Fibroblast of skin of abdomen (primary cell): ENCODE results near the gene KCNMB2. TPM values are rescaled to one million over a fixed set of nuclear protein-coding genes. Genes with fewer than 3 reads are reported as not detected.
A peak's percentile ranks its signal among the peaks of the same experiment; 100 is the strongest.

Source experiments
- DNase-seq: peaks from one replicate; pipeline ENCODE4 v3.0.0-alpha.2; 2013
- polyA plus RNA-seq, 2 experiments: library from polyadenylated mRNA; unstranded; fragments of 120-200 nt; gene quantifications; one replicate each; pipeline ENCODE4 v1.2.1, GENCODE V29; 2013; ENCODE audit not compliant: insufficient read length in 2 of 2

Gene KCNMB2
- 0.30 TPM for polyA plus RNA-seq (2013, experiment 1 of 2; ENCODE audit: insufficient read length)
- polyA plus RNA-seq (2013, experiment 2 of 2; ENCODE audit: insufficient read length): 0.30 TPM

DNA sequence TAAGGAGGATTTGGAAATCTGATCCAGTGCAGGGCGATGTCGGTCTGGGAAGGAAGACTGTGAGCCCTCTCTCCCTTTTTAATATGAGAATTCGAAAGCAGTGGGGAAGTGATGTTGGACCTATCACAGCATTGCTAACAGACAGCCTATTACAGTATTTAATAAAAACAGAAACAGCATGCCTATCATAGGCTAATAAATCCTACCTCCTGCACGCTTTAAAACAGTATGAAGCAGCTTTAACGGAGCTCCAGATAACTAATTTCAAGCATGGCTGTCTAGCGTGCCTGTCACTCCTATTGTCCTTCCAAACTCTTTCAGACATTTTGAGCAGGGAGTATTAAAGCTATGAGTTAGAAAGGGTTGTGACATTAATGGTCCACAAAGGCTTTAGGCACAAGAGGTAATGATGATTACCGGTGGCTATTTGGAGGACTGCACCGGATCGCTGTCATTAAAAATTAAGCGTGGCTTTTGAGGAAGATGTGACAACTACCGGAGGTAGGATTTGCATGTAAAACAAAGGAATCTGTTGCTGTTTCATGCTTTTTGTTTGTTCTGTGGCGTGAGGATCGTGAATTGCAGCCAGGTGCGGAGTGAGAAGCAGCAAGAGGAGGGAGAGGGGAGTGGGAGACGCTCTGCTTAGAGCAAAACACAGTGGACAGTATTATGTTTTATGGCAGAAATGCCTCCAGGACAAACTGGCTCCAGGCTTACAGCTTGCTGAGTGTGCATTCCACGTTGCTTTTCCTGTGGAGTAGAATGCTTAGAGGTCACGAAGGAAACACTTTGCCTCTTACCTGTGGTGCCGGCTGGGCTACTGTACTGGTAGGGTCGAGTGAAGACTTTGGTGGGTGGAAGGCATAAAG lies at the start of gene KCNMB2:
Gene KCNMB2, plus strand, starts transcription at position 226 of the 869 bp plus-strand sequence.
- DNase-seq: peak; percentile 37

DNA sequence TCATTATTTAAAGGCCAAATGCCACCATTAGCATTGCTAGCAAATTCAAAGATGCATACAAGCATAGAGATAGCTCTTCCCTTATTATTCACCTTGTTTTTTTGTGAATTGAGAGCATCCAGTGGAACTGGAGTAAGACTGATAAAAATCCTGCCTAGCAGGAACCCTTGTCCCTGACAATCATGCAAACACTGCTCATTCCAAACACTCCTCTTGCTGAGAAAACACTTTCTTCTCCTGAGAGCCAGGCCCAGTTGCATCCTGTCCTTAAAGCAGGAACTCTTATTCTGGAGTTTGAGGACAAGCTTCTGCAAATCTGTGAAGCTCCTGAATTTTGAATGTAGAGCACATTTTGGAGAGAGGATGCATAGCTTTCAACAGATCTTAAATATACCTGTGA lies 49.3 kb upstream of the KCNMB2 start:
- DNase-seq: no peak

DNA sequence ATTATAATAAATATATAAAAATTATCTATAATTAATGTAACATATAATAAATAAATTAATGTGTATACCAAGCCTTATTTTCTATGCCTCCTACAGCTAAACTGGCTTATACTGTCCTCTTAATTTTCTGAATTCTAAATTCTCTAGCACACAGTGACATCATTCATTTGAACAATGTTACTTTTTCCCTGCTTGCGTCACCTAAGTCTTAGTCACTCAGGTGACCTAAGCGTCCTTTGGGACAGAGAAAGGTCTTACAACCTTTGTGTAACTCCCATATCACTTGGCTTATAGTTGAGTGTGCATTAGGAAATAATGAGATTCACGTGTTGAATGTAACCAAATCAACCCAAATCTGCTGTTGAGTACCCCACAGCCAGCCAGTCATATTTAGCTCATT lies 48.5 kb upstream of the KCNMB2 start:
- DNase-seq: no peak

DNA sequence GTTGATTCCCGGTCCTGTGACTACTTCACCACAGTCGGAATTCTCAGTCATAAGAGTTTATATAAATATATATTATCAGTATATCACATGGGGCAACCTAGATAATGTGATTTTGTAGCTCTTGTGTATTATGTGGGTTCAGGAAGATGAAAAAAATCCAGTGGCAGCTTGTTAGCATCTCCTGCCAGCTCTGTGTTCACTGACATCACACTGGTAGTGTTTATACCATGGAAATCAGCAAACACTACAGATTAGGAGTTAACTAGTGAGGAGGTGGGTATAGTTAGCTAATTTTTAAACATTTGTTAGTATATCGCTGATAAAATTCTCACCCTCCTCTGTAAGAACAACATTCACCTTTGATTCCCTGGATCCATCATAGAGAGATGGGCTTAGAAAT lies 44.5 kb upstream of the KCNMB2 start:
- no peak for DNase-seq

DNA sequence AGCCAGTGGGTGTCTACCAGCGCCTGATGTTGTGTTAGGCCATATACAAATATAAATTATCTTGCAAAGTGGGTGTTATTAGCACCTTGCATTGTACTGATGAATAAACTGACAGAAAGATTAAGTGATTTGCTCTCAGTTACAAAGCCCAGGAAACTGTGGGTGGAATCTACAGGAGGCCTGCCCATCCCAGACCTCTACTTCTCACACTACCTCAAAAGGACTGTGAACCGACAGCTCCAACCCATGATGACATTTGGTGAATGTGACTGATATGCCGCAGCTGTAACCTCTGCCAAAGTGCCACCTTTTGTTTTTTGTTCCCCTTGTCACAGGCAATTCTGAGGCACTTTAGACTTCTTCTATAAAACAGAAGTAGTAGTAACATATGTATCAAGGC lies 43.7 kb upstream of the KCNMB2 start:
- no peak for DNase-seq

DNA sequence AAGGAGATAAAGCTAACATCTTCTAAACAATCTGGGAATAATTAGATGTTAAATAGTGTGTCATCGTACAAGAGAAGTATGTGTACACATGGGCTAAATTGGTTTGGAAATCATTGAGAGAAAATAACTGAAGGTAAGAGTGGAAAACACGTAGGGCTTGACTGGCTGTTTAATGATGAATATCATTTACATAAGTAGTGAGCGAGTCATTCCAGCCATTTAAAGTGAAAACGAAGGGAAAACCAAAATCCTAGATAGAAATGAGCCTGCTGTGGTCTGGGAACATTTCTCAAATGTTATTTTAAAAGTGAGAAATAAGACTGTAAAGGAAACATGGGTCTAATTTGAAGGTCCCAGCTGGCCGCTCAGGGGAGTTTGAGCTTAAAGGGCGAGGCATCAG lies 41.9 kb upstream of the KCNMB2 start:
- DNase-seq: peak; percentile 73

DNA sequence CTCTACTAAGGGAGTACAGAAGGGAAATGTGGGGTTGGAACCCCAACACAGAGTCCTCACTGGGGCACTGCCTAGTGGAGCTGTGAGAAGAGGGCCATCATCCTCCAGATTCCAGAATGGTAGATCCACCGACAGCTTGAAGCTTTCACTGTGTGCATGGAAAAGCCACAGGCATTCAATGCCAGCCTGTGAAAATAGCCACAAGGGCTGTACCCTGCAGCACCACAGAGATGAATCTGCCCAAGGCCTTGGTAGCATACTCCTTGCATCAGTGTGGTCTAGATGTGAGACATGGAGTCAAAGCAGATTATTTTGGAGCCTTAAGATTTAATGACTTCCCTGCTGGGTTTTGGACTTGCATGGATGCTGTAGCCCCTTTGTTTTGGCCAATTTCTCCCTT lies 39.3 kb upstream of the KCNMB2 start:
- no peak for DNase-seq

DNA sequence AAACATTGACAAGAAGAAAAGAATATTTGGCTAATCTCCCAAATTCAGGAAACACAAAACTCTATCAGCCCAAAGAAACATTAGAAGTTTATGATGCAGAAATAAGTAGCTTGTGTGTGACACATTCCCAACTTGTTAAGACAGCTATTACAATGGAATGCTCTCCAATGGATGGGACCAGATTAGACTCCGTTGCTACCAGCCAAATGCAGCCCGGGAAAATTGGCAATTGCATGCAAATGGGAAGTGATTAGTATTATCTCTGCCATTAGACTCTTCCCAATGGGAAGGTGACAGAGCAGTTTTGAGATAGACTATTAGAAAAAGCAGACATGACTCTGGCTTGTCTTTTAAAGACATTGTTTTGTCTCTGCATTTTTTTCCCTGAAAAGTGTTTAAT lies 37.4 kb upstream of the KCNMB2 start:
- peak; percentile 8 for DNase-seq

DNA sequence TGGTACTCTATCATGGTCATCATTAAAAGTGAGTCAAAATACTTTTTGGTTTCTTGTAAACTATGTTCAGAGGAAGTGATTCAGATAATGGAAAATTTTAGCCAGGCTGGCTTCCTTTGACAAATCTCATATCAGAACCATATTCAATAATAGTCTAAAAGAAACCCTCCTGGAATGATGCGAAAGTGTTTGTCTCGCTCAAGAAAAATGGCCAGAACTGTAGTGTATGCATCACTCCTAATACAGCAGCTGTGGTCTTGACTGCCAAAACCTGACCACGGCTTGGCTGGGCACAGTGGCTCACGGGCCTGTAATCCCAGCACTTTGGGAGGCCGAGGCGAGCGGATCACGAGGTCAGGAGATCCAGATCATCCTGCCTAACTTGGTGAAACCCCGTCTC lies 35.6 kb upstream of the KCNMB2 start:
- DNase-seq: peak; percentile 53

DNA sequence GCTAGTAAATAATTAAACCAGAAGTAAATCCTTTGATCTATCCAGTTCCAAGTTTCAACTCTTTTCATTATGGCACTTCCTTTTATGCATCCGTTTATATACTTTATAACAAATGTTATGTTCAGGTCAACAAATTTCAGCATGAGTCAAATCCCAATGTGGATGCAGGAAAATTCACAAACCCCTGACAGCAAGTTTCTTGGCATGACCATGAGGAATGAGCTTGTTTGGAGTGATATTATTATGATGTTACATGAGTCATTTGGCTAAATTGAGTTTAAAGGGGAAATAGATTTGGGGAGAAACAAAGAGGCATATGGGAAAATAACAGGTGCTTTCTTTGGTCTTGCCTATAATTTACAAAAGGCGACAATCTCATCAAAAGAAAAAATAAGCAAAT lies 32.1 kb upstream of the KCNMB2 start:
- no peak for DNase-seq

DNA sequence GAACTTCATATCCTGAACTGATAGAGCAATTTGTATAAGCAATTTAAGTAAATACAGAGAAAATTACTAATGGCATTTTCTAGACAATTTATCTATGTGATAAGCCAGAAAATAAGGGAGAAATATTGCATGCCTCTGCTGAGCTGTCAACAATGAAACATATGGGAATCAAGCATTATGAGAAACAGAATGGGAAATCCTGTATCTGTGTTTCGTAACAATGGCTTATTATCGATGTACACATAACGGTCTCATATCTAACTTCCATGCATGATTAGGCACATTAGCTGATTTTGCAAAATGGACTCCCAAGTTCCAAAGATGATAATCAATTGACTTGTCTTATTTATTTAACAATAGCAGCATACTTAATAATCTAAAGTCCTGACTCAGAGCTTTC lies 30.4 kb upstream of the KCNMB2 start:
- no peak for DNase-seq

DNA sequence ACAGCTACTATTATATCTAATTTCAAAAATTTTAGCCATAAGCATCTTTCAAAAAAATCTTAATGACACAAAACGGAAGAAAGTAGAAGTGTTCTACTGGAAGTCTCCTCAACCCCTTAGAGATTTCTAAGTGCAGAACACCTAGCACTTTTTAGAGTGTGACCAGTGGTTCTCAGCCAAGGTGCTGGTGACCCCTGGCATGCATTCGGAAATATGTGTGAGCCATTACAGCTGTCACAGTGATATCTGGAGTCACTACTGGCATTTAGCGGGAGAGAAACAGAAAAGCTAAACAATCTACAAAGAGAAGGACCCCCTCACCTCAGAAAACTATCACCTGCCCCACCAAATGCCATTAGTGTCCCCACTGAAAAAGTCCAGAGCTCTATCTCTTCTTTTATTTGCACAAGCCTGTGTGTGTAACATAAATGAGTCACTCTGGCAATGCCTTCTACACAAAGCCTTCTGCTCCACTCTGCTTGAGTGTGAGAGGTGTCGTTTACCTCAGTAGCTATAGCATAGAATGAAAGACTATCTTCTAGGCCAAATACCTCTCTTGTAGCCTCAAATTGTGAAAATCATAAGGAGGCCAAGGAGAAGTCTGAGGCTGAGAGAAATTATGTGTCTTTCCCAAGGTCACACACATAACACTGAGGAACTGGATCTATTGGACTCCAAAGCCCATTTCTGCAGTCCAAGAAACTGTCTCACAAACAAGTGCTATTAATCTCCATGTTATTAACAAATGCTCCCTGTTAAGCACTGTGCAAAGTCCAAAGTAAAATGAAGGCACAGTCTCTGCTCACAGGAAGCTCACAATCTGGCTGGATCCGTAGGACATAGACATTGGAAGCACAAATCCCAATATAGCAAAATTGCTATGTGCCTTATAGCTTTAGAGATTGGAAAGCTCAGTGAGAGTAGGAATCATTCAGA lies 28.5 kb upstream of the KCNMB2 start:
- DNase-seq: no peak

DNA sequence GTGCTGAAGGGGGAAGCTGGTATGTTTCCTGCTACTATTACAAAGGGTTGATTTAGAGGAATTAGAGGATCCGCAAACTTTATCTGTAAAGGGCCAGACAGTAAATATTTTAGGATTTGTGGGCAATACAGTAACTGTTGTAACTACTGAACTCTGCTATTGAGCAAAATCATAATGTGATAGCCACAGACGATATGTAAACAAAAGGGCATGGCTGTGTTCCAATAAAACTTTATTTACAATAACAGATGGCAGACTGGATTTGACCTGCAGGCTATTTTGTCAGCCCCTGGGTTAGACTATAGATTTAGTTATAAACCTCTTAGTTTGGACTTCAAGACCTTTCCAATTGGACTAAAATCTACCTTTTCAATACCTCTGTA lies 27.8 kb upstream of the KCNMB2 start:
- no peak for DNase-seq

DNA sequence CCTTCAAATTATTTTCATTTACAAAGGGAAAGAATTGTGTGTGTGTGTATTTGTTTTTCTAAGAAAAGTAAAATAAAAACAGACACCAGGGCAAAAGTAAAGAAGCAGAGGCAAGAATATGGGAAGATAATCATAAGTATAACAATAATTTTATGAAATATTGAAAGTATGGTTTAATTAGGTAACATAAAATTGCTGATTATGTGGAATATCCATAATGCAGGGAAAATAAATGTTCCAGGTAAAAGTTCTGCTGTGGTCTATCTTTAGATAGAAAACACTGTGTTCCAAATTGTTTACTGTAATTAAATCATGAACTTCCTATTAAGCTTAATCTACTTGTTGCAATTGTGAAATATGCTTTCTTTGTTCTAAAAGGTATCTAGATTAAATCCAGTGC lies 25.7 kb upstream of the KCNMB2 start:
- no peak for DNase-seq

DNA sequence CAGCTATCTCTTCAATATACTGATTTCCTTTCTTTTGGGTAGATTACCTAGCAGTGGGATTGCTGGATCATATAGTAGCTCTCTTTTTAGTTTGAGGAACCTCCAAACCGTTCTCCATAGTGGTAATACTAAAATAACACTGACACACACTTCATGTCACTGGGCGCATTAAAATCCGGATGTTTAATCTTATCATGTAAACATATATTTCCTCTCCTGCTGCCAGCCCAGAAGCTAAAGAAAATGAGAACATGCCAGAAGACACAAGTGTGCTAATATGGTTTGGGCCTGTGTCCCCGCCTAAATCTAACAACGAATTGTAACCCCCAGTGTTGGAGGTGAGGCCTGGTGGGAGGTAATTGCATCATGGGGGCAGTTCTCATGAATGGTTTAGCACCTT lies 23.6 kb upstream of the KCNMB2 start:
- DNase-seq: no peak

DNA sequence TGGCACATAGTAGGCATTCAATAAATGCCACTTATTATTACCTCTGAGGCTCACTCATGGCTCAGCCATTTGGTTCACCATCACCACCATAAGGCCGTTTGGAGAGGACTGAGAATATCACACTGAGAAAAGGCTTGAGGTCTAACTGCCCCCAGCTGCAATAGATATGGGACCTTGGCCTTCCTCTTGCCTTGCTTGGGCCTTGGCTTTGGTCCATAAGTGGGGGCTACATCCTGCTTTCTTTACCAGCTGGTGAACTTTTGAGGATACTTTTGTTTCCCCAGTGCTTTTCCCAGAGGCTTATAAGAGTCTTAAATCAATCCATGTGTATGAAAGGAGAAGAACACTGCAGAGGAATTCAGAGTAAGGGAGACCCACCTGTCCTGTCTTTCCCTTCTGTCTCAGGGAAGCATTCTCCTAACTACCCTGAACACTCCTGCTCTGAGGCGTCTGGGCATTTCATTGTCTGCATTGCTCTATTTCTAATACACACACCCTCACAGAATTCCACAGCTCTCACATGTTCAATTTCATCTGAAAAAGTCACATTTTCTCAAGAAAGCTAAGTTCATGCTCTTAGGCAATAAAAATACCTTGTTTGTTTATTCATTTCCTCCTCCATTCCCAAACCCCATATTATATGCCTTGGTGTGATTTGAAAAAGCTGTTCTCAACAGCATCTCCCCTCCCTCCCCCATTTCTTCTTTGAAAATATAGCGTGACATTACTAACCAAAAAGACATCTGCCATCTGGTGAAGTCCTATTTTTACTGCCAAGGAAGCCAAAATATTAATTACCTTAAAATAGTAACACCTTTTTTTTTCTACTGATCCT lies 22.5 kb upstream of the KCNMB2 start:
- DNase-seq: peak; percentile 84

DNA sequence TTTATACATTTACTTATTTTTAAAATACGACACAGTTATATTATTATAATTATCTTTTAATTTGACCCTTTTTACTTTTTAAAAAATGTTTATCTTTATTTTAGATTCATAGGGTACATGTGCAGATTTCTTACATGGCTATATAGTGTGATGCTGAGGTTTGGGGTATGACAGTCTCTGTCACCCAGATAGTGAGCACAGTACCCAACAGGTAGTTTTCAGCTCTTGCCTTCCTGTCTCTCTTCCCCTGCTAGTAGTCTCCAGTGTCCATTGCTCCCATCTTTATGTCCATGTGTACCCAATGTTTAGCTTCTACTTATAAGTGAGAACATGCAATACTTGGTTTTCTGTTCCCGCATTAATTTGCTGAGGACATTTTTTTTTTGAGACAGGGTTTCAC lies 21.8 kb upstream of the KCNMB2 start:
- no peak for DNase-seq

DNA sequence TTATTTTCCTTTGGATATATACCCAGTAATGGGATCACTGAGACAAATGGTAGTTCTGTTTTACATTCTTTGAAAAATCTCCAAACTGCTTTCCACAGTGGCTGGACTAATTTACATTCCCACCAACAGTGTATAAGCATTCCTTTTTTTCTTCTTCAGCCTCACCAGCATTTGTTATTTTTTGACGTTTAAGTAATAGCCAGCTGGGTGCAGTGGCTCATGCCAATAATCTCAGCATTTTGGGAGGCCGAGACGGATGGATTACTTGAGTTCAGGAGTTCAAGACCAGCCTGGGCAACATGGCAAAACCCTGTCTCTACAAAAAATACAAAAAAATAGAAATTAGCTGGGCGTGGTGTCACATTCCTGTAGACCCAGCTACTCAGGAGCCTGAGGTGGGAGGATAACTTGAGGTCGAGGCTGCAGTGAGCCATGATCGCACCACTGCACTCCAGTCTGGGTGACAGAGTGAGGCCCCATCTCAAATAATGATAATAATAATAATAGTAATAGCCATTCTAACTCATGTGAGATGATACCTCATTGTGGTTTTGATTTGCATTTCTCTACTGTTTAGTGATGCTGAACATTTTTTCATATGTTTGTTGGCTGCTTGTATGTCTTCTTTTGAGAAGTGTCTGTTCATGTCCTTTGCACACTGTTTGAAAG lies 21.0 kb upstream of the KCNMB2 start:
- DNase-seq: peak; percentile 50

DNA sequence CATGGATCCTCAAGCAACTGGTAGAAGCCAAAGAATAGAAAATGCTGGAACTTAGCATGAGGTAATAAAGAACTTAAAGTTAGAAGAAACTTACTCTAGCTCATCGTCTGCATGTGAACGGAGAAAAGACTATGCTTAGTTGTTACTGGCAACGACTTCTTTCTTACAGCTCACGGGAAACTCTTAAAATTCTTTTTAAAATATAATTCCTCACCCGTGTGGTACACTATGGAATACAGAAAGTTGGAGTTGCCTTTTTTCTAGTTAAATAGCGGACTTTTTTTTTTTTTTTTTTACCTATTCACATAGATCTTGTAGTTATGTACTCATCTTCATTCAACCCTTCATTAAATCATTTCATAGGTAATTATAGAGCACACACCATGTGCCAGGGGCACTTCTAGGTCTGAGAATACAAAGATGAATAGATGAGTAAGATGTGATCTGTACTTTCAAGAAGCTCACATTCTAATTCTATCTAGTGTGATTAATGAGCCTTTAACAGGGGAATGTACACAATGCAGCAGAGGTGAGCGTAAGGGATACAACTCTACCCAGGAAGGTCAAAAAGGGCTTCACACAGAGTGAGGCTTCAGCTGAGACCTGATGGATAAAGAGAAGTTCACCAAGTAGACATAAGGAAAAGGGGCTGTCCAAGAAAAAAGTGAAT lies 18.4 kb upstream of the KCNMB2 start:
- no peak for DNase-seq

DNA sequence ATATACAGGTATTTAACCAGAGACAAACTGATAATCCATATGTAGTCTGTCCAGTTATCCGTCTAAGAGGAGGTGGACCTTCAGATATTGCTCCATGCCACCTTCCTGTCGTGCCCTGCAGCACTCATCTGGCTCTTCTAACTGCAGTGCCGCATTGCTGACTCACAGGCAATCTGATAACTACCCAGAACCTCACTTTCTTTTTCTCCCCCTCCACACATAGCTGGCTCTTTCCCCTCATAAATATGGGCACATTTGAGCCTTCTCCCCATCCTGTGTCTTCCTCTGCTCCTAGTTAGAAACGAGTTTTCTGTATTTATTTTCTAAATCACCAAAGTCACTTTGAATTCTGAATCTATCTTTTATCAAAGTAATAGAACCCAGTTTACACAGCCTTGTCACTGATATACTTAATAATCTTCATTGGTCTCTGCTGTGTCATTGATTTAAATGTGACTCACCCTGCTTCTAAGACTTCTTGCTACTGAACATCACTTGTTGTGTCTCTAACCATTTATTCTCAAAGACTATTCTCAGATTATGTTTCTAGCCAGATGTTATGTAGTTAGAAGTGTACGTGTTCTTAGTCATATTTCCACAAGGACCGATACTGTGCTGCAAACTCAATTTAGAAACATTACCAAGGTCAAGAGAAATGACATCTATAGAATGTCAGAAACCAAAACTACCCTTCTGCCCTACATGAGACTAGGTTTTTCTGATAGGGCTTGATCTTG lies 17.4 kb upstream of the KCNMB2 start:
- peak; percentile 52 for DNase-seq

DNA sequence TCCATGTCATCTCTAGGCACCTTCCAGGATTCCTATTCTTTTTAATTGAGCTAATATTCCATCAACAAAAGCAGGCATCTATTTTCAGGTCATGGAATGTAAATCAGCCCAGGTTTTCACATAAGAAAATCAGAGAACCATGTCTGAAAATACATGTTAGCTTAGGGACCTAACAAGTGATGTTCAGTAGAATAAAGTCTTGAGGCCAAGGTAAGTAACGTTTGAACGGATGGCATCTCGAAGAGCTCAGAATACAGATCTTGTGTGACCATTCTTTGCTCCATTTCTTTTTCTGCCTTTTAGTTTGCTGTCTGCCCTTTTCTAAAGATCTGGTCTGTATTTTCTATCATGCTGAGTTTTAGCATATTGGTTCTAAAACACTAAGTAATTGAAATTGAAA lies 16.5 kb upstream of the KCNMB2 start:
- no peak for DNase-seq
